AG09319 (cell line): ENCODE data around the gene C2CD3.

Source experiments
- DNase-seq: peaks from one replicate; pipeline ENCODE4 v3.0.0-alpha.2; 2010; ENCODE audit warnings: low read depth; ENCODE audit errors: extremely low read depth
- TF ChIP-seq, protein P1 (sequence below): IDR thresholded peaks from 2 replicates; pipeline ENCODE4 v1.5.1; 2011; ENCODE audit warnings: low read depth, mild to moderate bottlenecking, inconsistent platforms, low read length, moderate library complexity

The C2CD3 gene

DNA sequence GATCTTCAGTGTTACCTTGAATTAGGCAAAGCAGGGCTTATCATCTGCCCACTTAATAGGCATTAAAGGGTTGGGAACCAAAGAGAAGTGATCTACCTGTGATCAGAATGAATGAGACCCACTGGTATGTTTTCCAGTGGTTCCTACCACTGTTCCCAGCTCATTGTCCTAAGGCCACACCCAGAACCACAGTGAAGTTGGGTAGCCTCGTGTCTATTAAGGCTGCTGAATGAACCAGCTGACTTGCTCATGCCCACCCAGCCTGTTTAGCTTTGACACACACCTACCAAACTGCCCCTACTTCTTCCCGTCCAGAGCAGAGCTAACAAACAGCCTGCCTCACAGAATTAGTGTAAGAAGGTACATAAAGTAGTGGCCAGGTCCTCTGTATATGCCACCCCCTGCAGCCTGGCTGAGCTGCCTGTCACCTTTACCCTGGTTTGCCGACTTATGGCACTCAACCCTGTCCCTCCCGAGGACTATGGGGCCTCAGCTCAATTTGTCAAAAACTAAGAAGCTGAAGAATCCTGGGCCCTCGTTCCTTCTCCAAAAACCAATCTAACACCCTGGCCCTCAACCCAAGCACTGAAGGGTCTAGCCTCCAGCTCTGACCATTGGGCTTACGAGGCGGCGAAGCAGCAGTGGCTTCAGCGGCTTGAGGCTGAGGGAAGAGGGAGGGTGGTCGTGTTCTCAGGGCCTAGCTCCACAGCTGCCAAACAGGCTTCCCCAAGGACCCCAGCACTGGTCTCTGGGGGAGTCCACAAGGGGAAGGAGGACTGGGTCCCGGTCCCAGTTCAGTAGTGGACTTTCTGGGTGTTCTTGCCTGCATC, 198.0 kb downstream of the C2CD3 start:
- TF ChIP-seq, protein P1, sequence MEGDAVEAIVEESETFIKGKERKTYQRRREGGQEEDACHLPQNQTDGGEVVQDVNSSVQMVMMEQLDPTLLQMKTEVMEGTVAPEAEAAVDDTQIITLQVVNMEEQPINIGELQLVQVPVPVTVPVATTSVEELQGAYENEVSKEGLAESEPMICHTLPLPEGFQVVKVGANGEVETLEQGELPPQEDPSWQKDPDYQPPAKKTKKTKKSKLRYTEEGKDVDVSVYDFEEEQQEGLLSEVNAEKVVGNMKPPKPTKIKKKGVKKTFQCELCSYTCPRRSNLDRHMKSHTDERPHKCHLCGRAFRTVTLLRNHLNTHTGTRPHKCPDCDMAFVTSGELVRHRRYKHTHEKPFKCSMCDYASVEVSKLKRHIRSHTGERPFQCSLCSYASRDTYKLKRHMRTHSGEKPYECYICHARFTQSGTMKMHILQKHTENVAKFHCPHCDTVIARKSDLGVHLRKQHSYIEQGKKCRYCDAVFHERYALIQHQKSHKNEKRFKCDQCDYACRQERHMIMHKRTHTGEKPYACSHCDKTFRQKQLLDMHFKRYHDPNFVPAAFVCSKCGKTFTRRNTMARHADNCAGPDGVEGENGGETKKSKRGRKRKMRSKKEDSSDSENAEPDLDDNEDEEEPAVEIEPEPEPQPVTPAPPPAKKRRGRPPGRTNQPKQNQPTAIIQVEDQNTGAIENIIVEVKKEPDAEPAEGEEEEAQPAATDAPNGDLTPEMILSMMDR, result no peak
- no peak for DNase-seq

DNA sequence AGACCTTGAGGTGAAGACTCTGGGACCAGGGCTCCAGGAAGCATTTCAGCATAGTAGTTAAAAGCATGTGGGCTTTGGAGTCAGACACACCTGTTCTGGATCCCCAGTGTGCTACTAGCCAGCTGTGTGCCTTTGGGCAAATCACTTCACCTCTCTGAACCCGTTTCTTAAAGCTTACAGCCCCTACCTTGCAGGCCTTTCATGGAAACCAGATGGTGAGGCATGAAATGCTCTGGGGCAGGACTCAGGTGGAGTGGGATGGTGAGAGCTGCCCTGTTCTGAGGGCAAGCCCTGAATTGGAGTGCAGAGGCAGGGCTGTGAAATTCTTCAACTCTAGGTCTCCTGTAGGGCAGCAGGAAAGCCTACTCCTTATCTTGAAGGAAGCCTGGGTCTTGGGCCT, 198.6 kb downstream of the C2CD3 start:
- TF ChIP-seq, protein P1, result no peak
- no peak for DNase-seq

- TF ChIP-seq, protein P1, result no peak
- DNase-seq, result no peak
Observed at GRCh38 chr11:73971175-73971719, 199.6 kb downstream of the C2CD3 start.

- DNase-seq, result no peak
- TF ChIP-seq, protein P1, result no peak
Observed at GRCh38 chr11:73969991-73970800, 200.6 kb downstream of the C2CD3 start.

- TF ChIP-seq, protein P1, result no peak
- DNase-seq, result no peak
Observed at GRCh38 chr11:73969091-73969490, 201.7 kb downstream of the C2CD3 start.

- DNase-seq, result no peak
- TF ChIP-seq, protein P1, result no peak
Observed at GRCh38 chr11:73968356-73968966, 202.3 kb downstream of the C2CD3 start.
